ENCODE data around the gene TAOK1.

DNA sequence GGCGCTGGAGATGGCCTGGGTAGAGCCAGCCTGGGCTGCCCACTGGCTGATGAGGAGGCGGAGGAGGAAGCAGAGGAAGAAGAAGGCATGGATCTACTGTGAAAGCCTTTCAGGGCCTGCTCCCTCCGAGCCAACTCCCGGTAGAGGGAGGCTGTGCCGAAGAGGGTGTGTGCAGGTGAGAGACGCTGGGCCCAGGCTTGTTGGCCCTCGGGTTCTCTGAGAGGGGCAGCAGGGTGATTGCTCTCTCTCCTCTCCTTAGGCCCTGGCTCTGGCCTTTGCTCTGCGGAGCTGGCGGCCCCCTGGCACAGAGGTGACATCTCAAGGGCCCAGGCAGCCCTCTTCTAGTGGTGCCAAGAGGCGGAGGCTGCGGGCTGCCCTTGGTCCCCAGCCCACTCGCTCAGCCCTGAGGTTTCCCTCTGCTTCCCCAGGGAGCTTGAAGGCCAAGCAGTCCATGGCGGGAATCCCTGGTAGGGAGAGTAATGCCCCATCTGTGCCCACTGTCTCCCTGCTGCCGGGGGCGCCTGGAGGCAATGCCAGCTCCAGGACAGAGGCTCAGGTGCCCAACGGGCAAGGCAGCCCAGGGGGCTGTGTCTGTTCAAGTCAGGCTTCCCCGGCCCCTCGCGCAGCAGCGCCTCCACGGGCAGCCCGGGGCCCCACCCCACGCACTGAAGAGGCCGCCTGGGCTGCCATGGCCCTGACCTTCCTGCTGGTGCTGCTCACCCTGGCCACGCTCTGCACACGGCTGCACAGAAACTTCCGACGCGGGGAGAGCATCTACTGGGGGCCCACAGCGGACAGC lies 181.9 kb downstream of the TAOK1 start:
- TF ChIP-seq, protein P1, sequence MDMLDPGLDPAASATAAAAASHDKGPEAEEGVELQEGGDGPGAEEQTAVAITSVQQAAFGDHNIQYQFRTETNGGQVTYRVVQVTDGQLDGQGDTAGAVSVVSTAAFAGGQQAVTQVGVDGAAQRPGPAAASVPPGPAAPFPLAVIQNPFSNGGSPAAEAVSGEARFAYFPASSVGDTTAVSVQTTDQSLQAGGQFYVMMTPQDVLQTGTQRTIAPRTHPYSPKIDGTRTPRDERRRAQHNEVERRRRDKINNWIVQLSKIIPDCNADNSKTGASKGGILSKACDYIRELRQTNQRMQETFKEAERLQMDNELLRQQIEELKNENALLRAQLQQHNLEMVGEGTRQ (IDR thresholded peaks at IDR 0.05) = no peak
- TF ChIP-seq, protein P2, sequence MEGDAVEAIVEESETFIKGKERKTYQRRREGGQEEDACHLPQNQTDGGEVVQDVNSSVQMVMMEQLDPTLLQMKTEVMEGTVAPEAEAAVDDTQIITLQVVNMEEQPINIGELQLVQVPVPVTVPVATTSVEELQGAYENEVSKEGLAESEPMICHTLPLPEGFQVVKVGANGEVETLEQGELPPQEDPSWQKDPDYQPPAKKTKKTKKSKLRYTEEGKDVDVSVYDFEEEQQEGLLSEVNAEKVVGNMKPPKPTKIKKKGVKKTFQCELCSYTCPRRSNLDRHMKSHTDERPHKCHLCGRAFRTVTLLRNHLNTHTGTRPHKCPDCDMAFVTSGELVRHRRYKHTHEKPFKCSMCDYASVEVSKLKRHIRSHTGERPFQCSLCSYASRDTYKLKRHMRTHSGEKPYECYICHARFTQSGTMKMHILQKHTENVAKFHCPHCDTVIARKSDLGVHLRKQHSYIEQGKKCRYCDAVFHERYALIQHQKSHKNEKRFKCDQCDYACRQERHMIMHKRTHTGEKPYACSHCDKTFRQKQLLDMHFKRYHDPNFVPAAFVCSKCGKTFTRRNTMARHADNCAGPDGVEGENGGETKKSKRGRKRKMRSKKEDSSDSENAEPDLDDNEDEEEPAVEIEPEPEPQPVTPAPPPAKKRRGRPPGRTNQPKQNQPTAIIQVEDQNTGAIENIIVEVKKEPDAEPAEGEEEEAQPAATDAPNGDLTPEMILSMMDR (IDR thresholded peaks at IDR 0.05) = no peak
- TF ChIP-seq MAZ (IDR thresholded peaks at IDR 0.05; ENCODE audit: borderline replicate concordance, low read depth, low read length) (no peak), POLR2A (IDR thresholded peaks at IDR 0.05; ENCODE audit: low read length) (no peak), JUNB (IDR thresholded peaks at IDR 0.05) (no peak), HDAC2 (IDR thresholded peaks at IDR 0.05) (no peak), CBX2 (IDR thresholded peaks at IDR 0.05; ENCODE audit: borderline replicate concordance, low read depth) (no peak), RFX5 (IDR thresholded peaks at IDR 0.05) (no peak), BHLHE40 (IDR thresholded peaks at IDR 0.05; ENCODE audit: low read depth, low read length) (no peak), POLR2AphosphoS2 (conservative IDR thresholded peaks at IDR 0.05; ENCODE audit: low read length) (no peak)
- TF ChIP-seq, protein P3, sequence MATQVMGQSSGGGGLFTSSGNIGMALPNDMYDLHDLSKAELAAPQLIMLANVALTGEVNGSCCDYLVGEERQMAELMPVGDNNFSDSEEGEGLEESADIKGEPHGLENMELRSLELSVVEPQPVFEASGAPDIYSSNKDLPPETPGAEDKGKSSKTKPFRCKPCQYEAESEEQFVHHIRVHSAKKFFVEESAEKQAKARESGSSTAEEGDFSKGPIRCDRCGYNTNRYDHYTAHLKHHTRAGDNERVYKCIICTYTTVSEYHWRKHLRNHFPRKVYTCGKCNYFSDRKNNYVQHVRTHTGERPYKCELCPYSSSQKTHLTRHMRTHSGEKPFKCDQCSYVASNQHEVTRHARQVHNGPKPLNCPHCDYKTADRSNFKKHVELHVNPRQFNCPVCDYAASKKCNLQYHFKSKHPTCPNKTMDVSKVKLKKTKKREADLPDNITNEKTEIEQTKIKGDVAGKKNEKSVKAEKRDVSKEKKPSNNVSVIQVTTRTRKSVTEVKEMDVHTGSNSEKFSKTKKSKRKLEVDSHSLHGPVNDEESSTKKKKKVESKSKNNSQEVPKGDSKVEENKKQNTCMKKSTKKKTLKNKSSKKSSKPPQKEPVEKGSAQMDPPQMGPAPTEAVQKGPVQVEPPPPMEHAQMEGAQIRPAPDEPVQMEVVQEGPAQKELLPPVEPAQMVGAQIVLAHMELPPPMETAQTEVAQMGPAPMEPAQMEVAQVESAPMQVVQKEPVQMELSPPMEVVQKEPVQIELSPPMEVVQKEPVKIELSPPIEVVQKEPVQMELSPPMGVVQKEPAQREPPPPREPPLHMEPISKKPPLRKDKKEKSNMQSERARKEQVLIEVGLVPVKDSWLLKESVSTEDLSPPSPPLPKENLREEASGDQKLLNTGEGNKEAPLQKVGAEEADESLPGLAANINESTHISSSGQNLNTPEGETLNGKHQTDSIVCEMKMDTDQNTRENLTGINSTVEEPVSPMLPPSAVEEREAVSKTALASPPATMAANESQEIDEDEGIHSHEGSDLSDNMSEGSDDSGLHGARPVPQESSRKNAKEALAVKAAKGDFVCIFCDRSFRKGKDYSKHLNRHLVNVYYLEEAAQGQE (IDR thresholded peaks at IDR 0.05) = no peak
- TF ChIP-seq, protein P4, sequence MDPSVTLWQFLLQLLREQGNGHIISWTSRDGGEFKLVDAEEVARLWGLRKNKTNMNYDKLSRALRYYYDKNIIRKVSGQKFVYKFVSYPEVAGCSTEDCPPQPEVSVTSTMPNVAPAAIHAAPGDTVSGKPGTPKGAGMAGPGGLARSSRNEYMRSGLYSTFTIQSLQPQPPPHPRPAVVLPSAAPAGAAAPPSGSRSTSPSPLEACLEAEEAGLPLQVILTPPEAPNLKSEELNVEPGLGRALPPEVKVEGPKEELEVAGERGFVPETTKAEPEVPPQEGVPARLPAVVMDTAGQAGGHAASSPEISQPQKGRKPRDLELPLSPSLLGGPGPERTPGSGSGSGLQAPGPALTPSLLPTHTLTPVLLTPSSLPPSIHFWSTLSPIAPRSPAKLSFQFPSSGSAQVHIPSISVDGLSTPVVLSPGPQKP (IDR thresholded peaks at IDR 0.05; ENCODE audit: low read depth, low read length) = no peak
